Renal cortex interstitium (tissue), 11 donors: ENCODE measurements around the gene ACSL5. TPM values are rescaled to one million over a fixed set of nuclear protein-coding genes. Genes with fewer than 3 reads are reported as not detected.
"Not testable (repeated sequence)": the region's sequence is repeated elsewhere in the genome, so short reads cannot be mapped to it uniquely, and the experiment has no call there.

Experiments used
- DNase-seq, 11 donors: peaks; one replicate each; pipeline ENCODE4 v3.0.0-alpha.2; 2013; ENCODE audit warnings: low read depth in 9 of 11, low spot score in 4 of 11; ENCODE audit errors: extremely low read depth in 1 of 11
- polyA plus RNA-seq, 3 donors: library from polyadenylated mRNA; unstranded; fragments of 120-200 nt; gene quantifications; one replicate each; pipeline ENCODE4 v1.2.1, GENCODE V29; 2013; ENCODE audit not compliant: insufficient read length in 3 of 3

Gene ACSL5
- polyA plus RNA-seq, 3 donors, result 4.3 to 5.7 (median 4.7) TPM

GRCh38 chr10:112442063-112442462, 68.1 kb downstream of the ACSL5 start:
- DNase-seq, result no peak

DNA sequence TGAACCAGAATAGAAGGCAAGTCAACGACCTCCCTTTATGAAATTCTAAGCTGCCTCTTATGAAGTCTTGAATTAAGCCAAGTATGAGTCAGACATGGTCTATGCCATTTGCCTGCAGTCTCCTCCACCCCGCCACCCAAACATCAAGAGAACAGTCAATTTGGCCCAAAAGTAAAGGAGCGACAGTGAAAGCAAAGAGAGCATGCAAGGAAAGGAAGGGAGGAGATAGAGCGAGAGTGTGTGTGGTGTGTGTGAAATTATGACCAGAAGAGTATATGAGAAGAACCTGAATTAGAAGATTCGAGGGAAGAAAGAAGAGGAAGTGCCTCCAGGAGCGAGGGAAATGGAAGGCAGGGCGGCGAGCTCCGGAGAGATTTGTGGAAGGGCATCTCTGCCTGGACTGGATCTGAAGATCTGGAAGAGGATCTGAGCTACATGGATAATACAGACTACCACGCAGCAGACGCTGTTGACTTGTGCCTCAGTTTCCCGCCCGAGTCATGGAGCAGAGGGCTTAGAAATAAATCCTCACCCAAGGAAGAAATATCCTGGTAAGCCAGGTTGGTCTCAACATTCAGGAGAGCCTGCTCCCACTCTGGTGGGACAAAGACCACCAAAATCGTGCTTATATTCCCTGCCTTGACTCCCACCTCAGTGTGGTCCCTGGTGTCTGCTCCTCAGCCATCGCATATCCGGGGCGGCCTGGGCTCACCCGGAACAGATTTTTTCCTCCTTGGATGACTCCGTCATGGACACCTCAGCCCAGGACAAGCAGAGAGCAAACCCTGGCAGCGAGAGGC, 72.3 kb downstream of the ACSL5 start:
- no peak for DNase-seq

DNA sequence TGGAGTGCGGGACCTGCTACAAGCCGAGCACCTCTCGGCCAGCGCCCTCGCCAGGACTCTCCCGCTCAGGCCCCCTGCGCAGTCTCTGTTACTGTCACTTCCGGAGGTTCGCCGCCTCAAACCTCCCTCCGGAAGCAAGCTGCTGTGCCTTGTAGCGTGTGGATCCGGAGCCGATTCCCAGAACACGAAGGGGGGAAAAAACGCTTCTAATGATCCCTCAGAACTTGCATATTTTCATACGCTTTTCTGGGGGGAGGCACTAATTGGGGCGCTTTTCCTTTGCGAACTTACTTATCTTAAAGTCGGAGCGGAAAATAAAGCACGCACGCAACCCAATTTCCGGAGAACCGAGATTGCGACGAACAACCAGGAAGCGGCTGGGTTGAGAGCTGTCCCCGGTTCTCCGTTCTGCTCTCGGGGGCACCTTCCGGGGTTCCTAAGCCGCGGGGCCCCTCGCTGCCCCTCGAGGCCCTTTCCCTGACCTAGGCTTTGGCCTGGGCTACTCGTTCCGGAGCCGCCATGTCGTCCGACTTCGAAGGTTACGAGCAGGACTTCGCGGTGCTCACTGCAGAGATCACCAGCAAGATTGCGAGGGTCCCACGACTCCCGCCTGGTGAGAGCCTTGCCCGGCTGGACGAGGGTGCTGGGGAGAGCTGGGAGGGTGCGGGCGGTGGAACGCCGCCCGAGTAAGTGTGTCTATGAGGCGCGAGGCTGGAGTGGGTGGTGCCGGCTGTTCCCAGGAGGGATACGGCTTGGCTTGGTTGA, 73.1 kb downstream of the ACSL5 start, which contains the start of the genes VTI1A and ZDHHC6:
TSS of gene VTI1A (plus strand) at position 361 of the 765 bp plus-strand sequence. CDS start at position 520, 159 bp downstream.
TSS of gene ZDHHC6 (minus strand) at position 60 of the 765 bp plus-strand sequence. CDS start 1,478 bp downstream, outside the sequence.
- DNase-seq, result peak; percentile 70 to 89 (median 78)

DNA sequence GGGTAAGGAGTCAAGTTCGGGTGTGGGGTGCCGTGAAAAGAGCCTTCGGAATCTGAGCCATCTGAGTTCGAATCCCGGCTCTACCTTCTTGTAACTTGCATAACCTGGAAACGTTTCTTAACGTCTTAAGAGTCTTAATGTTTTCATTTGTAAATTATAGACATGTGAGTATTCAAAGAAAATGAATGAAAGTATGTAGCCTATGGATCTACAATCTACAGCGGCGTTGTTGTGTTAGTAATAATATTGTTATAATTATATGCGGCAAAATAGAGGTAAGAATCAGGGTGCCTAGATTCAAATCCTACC, 73.7 kb downstream of the ACSL5 start:
- DNase-seq, result peak in 2 of 11 donors; percentile 3 to 7

- DNase-seq, result no peak
These were observed 75.0 kb downstream of the ACSL5 start for GRCh38 chr10:112448888-112449287.

DNA sequence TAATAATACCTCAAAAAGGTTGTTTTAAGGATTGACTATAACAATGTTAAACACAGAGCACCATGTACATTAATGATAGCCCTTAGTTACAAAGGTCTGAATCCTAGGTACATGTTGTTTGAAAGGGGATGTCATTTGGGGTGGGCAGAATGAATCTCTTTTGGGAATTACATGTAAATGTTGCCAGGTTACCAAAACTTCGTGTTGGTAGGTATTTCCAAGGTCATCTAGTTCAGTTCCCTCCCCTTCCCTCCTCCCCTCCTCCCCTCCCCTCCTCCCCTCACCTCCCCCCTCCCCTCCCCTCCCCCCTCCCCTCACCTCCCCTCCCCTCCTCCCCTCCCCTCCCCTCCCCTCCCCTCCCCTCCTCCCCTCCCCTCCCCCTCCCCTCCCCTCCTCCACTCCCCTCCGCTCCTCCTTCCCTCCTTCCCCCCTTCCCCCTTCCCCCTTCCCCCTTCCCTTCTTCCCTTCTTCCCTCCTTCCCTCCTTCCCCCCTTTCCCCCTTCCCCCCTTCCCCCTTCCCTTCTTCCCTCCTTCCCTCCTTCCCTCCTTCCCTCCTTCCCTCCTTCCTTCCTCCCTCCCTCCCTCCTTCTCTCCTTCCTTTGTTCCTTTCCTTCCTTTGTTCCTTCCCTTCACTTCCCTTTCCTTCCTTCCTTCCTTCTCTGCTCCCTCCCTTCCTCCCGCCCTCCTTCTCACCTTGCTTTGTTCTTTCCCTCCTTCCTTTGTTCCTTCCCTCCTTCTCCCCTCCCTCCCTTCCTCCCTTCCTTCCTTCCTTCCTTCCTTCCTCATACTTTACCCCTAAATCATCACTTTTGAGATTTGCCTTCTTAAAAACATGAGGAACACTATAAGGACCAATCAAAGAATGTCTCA, 81.2 kb downstream of the ACSL5 start:
- DNase-seq, result no peak

DNA sequence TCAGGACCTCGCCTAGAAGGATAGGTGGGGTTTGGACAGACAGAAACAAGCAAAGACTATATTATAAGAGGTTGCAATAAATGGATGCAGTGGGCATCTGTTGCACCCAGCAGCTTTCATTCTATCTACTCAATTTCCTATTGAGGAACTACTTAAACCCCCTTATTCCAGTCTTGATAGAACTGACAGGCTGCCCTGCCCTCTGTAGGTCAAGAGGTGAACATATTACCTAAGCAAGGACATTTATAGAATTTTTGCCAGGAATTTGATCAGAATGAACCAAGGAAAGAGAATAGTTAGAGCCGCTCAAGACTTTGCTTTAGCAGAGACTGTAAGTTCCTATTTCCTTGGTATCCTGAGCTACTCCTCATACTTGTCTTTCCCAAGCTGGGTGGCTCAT, 82.6 kb downstream of the ACSL5 start:
- DNase-seq, result no peak

GRCh38 chr10:112460366-112460765, 86.5 kb downstream of the ACSL5 start:
- DNase-seq, result no peak

DNA sequence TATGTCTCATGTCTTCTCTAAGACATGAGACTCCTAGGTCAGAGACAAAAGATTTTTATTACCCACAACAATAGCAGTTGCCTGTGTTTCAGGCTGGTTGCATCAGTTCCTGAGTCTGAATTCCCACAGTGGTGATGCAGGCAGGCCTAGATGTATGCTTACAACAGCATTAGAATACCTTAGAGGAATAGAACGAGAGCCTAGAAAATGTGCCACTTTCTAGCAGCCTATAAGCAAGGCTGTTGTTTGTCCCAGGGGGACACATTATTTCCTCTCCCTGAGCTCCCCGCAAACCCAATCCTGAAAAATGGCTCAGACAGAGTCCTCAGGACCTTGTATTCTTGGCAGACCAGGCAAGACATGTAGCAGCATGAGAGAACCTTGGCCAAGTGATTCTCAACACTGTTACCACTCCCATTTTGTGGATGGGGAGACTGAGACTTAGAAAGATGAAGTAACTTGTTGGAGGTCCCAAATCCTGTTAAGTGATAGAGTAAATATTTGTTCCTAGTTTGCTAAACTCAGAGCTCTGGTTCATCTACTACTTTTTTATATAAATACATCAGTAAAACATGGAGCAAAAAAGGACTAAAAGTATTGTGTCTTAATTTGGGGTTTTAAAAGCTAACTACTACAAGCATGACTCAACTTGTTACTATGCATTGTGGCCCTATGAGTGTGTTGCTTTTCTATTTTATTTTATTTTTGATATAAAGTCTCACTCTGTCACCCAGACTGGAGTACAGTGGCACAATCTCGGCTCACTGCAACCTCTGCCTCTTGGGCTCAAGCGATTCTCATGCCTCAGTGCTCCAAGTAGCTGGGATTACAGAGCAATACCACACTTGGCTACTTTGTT, 87.3 kb downstream of the ACSL5 start:
- no peak for DNase-seq

DNA sequence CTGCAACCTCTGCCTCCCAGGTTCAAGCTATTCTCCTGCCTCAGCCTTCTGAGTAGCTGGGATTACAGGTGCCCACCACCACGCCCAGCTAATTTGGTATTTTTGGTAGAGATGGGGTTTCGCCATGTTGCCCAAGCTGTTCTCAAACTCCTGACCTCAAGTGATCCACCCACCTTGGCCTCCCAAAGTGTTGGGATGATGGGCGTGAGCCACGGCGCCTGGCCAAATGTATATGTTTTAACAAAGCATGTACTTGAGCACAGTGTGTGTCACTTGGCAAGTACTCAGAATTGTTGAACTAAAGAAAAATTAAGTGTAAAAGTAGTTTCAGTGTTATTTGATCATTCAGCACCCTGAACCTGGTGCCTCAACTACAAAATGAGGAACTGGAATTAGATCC, 90.2 kb downstream of the ACSL5 start:
- not testable (repeated sequence) for DNase-seq

- DNase-seq, result no peak
These were observed 91.5 kb downstream of the ACSL5 start for GRCh38 chr10:112465299-112465883.

GRCh38 chr10:112466802-112467201, 92.9 kb downstream of the ACSL5 start:
- DNase-seq, result no peak

DNA sequence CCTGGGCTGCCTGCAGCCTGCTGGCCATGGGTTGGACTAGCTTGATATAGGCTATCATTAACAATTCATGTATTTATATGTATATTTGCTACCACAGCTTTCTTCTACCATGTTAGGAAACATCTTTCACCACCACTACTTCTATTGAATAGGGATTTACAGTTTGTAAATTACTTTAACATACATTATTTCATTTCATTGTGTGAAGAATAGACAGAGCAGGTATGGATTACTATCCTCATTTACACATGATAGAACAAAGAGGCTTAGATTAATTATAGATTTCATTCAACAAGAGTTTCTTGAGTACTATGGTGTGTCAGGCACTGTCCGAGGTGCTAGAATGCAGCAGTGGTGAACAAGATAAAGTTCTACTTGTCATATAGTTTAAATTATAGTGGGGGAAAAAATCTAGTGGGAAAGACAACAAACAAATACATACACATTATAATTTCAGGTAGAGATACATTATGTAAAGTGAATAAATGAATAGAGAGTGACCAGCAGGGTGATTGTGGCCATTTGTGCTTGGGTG, 93.7 kb downstream of the ACSL5 start:
- no peak for DNase-seq

- peak in 8 of 11 donors; percentile 8 to 22 (median 16) for DNase-seq
These were observed 98.1 kb downstream of the ACSL5 start for GRCh38 chr10:112471878-112472487.

DNA sequence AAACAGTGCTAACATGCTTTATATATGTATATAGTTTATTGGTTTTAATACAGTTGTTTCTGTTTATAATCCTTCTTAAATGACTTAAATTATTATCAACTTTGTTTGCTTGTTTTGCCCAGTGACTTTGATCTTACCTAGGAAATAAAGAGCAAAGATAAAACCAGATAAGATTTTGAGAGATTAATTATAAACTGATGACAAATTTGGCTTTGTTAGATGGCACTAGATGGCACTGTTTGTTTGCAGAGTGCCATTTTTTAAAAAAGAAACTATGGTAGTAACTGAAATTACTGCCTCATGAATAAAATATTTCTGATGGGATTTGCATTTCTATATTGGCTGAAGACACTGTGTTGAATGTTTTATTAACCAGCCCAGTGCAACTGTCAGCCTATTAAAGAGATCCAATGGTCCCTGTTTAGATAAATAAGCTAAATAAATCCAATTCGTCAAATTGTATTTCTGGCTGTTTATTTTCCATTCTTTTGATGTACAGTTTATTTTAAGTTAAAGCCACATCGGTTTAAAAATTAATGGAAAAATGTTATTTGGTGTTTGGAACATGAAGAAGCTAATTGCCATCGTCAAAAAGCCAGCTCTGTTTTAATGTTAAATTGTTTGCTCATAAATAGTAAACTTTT, 101.8 kb downstream of the ACSL5 start:
- DNase-seq, result no peak
